IPS-NIHi11 (cell line): Measurements from ENCODE around the gene SLC16A11.

Source experiments
- DNase-seq: peaks from one replicate; pipeline ENCODE4 v3.0.0; 2012; ENCODE audit warnings: mixed read lengths, low spot score

The SLC16A11 gene

DNA sequence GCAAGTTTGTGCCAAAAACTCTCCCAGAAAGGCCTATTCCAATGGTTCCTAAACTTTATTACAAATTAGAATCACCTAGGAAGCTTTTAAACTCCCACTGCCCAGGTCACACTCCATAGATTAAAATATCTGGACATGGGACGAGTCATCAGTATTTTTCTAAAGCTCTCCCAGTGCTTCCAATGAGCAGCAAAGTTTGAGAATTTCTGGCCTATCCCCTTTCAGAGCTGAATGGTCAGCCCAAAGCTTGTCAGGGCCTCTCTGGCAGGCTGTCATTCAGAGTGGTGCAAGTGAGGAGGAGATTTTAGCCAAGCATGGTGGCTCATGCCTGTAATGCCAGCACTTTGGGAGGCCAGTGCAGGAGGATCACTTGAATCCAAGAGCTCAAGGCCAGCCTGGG is 18.6 kb downstream of the SLC16A11 start:
- DNase-seq = no peak

DNA sequence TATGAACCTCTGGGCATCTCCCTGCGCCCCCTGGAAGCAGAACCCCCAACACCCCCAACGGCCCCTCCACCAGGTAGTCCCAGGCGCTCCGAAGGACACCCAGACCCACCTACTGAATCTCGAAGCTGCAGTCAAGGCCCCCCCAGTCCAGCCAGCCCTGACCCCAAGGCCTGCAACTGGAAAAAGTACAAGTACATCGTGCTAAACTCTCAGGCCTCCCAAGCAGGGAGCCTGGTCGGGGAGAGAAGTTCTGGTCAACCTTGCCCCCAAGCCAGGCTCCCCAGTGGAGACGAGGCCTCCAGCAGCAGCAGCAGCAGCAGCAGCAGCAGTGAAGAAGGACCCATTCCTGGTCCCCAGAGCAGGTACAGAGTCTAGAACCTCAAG is 19.5 kb downstream of the SLC16A11 start:
- DNase-seq = no peak

DNA sequence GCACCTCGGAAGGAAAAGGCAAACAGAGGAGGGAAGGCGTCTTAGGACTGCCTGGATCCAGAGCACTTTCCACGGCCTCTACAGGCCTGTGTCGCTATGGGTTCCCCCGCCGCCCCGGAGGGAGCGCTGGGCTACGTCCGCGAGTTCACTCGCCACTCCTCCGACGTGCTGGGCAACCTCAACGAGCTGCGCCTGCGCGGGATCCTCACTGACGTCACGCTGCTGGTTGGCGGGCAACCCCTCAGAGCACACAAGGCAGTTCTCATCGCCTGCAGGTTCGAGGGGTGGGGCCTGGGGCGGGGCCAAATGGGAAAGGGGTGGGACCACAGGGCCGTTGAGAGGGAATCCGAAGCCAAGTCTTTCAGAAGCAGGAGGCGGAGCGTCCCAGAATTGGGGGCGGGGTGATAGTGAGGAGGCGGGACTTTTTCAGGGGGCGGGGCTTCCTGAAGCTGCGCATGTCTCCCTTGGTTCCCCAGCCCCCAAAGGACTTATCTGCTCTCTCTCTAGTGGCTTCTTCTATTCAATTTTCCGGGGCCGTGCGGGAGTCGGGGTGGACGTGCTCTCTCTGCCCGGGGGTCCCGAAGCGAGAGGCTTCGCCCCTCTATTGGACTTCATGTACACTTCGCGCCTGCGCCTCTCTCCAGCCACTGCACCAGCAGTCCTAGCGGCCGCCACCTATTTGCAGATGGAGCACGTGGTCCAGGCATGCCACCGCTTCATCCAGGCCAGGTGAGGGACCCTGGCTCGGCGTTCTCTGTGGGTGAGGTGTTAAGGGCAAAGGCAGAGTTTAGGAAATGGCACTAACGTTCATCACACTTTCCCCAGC is 20.1 kb downstream of the SLC16A11 start:
- DNase-seq = peak; percentile 98

DNA sequence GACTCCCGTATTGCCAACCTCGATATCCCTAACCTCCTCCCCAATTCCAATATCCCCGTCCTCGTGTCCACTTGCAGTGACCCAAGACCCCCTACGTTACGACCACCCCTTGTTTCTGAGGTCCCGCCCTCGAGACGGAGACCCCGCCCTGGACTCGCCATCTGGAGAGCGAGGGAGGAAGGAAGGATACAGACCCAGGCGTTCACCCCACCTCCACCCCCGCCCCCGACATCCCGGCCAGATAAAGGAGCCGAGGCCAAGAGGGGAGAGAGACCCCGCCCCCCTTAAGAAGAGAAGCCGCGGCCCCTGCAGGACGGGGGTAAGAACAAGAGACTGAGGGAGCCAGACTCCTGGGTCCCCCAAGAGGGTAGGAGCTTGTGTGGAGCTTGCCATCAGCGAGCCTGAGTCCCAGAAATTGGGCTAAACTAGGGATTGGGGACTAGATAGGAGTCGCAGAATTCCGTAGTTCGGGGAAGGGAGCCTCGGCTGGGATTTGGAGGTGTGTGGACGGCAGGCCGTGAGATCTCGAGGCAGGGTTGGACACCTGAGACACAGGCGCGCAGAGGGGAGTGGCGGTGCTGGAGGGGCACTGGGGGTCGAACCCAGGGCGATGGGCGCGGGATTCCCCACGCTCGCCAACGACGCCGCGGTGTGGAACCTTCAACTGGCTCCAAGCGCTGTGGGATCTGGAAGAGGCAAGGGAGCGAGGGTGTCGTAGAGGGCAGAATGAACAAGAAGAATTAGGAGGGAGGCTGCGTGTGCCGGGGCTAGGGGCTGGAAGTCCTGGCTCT is 20.9 kb downstream of the SLC16A11 start, which contains the start of gene BCL6B:
Gene BCL6B, plus strand, starts transcription at position 270 of the 791 bp plus-strand sequence. CDS start 622 bp downstream, outside the sequence.
- peak; percentile 43 for DNase-seq

DNA sequence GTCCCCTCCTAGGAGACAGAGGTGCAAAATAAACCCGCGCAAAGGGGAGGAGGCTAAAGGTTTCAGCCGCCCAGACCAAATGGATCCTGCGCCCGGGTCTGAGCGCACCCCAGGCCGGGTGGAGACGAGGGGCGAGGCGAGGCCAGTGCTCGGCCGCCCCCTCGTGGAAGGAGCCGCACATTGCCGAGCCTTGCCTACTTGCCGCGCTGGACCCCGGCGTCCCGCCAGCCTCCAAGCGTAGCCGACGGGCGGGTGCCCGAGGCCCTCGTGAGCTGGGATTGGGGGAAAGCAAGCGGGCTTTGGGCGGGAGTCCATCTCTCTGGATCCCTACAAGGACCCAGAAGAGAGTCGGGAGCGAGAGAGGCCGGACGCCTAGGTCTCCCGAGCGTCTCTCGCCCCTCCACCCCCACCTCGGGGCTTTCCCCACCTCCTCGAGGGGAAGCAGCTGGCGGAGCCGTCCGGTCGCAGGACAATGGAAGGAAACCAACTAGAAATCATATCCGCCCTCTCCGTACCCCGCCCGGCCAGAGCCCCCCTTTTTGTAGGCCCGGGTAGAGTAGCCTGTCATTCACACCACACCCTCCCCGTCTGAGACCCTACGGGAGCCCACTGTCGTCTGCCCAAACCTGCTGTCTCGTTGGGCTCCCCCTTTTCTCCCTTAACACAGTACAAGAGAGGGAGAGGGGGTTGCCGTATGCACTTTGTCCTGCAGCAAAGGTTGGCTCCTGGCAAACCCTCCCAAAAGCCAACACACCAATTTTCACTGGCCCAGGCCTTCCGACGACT is 21.7 kb downstream of the SLC16A11 start:
- peak; percentile 89 for DNase-seq

DNA sequence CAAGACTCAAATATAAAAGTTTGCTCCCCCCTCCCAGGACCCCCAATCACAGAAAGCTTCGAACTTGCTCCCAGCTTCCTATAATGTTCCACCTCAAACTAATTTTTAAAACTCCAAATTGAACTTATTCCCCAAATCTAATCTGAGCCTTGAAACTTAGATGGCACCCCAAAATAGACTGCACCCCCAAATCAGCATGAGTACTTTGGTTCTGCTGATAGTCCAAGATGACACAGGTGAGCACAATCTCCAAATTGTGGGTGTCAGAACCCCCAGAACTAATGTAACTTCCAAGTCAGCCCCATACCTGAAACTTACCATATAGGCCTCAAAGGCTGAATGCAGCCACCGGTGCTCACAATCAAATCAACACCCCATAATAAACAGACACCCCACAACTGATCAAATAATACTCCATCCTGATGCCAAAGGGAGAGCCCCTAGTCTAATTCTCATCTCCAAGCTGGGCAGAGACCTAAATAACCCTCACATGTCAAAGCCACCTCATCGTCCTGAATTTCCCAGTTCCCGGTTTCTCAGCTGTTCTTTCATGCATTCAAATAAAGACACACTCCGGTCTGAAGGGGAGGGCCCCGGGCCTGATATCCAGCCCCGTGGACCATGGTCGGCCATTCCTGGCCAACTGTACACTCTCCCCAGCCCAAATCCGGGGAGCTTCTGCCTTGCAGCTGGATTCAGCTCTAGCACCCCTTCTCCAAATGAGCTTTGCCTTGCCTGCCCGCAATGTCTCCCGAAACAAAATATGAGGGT is 22.8 kb downstream of the SLC16A11 start:
- DNase-seq = no peak

DNA sequence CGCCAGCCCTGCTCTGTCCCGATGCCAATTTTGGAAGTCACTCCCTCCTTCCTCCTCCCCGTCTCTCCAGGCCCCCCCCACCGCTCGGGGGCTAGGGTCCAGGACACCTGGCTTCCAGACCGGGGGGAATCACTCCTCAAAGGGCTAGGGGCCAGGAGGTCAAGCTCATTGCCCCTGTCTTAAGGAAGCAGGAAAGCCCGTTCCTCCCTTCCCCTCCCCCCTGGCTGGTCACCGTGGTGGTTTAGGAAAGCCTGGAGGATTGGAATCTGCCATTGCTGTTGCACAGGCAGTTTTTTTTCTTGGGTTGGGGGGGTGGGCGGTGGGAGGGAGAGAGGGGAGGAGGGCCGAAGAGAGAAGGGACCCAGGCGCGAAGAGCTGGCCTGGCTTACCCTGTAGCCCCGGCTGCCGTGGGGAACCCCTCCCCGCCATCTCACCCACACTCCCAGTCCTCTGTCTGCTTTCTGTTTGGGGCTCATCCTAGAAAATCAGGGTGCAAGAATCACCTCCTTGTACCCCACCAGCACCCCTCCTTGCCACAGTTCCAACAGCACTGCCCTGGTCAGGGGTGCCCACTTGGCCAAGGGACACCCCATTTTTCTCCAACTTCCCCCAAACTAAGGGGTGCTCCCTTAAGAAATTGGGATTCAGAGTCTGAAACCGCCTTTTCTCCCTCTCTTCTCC is 23.9 kb downstream of the SLC16A11 start:
- peak; percentile 72 for DNase-seq

DNA sequence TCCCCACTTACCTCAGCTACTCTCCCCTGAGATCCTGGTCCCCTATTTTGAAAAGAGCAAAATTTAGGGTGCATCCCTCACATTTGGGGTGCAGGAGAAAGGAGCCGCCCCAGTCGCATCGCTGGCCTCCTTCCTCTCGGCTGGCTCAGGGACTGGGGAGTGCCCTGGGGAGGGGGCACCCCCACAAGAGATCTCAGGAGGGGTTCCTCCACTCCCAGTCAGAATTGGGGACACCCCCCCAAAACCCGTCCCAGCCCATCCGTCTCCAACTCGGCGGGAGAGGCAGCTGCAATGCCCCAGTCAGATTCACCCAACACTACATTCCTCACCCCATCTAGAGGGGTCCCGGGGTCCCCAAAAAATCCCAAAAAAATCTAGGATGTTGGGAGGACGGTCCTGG is 24.5 kb downstream of the SLC16A11 start:
- DNase-seq = no peak

DNA sequence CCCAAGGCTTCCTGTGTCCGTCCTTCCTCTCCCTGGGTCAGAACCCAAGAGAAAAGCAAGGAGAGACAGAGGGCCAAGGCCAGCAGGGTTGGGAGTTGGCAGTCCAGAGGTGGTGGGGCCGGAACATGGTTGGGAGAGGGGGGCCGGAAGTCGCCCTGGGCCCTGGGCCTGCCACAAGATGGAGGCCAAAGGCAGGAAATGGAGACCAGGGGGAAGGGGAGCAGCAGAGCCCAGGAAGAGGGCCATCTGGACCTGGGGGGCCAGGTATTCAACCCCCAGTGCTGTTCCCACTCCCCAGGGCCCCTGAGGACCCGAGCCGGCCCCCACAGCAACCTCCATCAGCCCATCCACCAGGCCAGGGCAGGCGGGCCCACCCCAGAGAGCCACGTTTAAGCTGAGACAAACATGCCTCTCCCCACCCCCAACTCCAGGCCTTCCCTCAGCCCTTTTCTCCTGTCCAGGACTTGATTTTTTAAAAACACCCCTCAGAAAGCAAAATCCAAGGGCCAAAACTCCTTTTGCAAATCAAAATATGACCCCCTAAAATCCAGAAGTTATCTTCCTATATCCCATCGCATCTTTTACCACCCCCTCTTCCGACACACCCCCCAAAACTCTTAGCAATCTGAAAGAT is 25.4 kb downstream of the SLC16A11 start:
- no peak for DNase-seq

DNA sequence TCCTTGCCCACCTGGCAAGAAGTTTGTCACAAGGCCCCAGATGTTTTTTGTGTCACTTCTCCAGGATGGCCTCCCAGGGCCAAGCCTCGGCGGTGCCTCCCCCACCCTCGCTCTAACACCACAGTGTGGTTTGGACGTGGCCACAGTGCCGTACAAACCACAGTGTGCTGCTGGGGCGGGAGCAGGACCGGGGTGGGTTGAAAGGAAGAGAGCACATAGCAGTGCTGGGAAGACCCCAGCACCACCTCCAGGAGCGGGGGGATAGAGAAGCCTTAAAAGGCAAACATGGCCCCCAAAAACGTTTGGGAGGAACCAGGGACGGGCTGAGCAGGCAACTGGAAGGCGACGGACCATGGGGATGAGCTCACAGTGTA is 26.1 kb downstream of the SLC16A11 start:
- no peak for DNase-seq

DNA sequence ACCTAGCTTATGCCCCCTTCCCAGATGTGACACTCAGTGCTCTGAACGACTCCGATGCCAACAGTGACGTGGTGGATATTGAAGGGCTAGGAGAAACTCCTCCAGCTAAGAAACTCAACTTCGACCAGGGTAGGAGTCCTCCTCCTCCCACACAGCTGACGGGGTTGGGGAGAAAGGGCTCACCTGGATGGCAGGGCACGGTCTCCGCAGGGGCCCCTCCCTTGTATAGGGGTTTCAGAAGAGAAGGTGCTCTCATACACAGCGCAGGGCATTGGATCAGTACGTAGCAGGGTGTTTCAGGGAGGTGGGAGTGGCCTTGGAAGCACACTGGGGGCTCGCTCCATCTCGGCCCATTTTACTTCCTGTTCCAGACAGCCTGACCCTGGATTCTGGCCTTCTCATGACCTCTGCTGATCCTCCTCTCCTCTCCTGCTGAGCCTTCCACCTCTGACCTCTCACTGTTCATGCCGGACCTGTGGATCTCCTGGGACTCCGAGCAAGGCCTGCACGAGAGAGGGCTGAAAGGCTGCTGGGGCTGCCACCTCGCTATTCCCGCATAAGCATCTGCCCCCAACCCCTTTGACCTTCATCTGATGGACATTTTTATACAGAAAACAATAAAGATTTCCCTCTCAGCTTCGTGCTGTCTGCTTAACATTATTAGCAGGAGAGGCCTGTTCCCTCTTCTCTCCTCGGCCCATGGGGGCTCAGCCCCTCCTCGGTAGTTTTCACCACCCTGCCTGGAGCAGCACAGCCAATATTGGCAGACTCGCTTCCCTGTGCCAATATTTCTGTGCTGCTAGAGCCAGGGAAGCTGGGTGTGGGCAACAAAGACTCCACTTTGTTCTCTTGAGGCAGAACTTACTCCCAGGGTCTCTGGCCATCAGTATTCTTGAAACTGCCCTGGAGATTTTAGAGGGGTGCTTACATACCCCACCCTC is 26.7 kb downstream of the SLC16A11 start:
- no peak for DNase-seq

DNA sequence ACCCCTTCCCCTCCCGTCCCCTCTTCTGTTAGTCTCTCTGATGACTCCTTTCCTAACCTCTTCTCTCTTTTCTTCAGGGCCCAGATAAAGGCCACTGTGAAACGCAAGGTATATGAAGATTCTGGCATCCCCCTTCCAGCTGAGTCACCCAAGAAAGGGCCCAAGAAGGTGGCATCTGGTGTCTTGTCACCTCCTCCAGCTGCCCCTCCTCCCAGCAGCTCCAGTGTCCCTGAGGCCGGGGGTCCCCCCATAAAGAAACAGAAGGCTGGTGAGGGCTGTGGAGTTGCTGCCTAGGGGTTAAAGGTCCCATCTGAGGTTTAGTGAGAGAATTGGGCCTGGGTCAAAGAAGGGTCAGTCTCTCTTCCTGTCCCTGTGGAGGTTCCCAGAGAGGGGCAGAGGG is 27.5 kb downstream of the SLC16A11 start:
- no peak for DNase-seq

DNA sequence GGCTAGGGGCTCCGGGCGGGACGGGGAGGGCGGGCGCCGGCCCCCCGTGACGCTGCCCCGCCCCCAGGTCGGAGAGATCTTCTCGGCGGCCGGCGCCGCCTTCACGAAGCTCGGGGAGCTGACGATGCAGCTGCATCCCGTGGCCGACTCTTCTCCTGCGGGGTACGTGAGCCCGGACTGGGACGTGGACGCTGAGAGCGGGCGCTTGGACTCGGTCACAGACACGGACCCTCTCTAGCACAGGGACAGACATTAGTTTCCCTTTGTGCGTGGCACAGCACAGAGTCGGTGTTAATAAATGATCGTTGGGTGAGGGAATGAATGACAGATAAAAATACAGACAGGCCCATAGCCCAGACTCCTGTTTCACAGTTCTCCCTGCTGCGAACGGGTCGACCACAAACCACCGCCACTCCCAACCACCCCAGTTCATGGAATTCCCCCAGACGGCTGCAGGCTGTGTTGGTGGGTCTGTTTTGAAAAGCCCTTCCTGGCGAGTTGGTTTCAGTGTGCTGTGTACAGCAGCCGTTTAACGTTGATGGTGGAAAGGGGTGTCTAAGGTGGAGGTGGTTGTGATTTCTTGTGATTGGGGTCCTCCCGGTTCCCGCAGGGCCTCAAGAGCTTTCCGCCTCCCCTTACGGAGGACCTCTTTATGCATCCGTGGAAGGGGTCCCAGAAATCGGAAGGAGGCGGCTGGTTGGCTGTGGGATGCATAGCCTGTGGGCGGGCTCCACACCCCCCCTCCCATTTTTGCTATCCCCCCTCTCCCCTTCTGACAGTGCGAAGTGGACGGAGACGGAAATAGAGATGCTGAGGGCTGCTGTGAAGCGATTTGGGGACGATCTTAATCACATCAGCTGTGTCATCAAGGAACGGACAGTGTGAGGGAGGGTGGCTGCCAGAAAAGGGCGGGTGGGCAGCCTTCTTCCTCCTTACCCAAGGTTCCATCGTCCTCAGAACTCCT is 28.6 kb downstream of the SLC16A11 start:
- DNase-seq = no peak

DNA sequence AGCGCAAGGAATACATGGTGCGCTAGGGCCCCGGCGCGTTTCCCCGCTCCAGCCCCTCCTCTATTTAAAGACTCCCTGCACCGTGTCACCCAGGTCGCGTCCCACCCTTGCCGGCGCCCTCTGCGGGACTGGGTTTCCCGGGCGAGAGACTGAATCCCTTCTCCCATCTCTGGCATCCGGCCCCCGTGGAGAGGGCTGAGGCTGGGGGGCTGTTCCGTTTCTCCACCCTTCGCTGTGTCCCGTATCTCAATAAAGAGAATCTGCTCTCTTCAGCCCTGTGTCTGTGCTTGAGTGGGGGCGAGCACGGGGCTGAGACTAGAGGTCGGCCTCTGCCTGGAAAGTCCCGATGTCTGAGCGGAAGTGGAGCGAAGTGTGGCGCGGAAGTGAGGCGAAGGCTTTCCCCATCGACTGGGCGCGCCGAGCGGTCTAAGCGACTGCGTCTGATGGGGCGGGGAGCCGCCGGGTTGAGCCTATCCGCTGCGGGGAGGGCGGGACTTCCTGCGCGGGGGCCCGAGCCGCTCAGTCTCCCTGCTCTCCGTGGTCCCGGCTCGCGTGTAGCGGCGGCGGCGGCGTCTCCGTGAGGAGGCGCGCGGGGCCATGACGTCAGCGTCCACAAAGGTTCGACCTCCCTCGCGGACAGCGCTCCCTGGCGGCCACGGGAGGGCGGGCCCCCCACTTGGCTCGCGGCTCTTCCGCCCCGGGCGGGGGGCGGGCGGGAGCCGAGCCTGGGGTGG is 29.5 kb downstream of the SLC16A11 start:
- DNase-seq = peak; percentile 94

DNA sequence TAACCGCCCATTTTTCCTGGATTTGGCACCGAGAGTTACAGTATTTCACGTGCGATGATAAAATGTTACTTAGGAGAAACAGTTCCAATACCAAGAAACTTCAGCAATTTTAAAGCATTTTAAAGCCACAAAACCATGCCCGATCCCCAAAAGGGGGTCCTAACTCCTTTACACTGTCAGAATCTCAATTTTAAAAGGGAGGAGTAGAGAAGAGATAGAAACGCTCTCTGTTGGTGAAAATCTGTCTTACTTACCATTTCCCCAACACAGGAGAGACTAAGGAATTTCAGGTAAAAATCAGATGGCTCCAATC is 32.0 kb downstream of the SLC16A11 start:
- DNase-seq = no peak

DNA sequence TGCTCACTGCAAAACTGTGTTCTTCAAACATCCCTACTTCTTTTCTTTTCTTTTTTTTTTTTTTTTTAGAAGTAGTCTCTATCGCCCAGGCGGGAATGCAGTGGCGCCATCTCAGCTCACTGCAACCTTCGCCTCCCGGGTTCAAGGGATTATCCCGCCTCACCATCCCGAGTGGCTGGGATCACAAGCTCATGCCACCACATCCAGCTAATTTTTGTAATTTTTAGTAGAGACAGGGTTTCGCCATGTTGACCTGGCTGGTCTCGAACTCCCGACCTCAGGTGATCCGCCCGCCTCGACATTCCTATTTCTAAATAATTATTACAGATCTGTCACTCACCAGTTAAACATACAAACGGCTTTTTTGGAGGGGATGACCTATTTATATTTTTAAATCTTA is 32.5 kb downstream of the SLC16A11 start:
- no peak for DNase-seq

DNA sequence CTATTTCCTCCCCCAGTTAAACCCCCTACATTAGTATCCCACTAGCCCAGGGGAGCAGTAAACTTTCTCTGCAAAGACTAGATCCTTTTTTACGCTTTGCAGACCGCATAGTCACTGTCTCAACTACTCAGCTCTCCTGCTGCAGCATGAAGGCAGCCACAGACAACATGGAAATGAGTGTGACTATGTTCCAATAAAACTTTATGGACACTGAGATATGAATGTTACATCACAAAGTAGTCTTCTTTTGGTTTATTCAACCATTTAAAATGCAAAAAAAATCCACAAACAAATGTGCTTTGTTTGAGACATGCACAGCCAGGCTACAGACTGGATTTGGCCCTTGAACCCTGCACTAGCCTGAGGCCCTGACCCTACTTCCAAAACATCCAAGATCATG is 33.4 kb downstream of the SLC16A11 start:
- no peak for DNase-seq

DNA sequence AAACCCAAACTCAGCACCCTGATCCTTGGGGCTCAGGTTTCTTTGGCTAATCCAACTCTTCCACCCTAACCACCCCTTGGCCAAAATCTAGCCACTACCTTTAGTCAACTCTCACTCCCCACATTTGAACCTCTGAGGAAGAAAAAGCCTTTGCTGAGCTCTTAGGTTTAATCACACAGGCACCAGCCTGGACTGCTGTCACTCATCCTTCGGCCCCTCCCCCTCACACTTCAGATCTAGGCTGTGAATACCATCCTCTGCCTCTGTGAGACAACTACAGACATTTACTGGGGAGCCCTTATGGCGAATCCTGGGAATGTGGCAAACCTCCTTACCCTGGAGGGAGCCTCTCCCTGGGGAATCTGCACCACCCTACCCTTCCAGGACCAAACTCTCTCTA is 36.7 kb downstream of the SLC16A11 start:
- no peak for DNase-seq
